HL-60 (cell line): ENCODE data around the gene TSPAN11.

ENCODE experiments used
- CTCF ChIP-seq: IDR thresholded peaks from one replicate; pipeline ENCODE4 v1.5.1; 2011; ENCODE audit warnings: low read length, control low read depth, inconsistent platforms; ENCODE audit not compliant: insufficient read depth
- POLR2AphosphoS5 ChIP-seq: IDR thresholded peaks from 2 replicates; pipeline ENCODE4 v1.6.1; 2012; ENCODE audit warnings: low read depth
- REST ChIP-seq: IDR thresholded peaks from 2 replicates; pipeline ENCODE4 v1.6.1; 2012; ENCODE audit warnings: low read depth; ENCODE audit not compliant: insufficient replicate concordance

GRCh38 chr12:30952015-30952414, 25.5 kb downstream of the TSPAN11 start:
- TF ChIP-seq CTCF (no peak), POLR2AphosphoS5 (no peak), REST (no peak)
